Mesothelial cell of epicardium (in vitro differentiated cells): ENCODE data around the gene LDB1. TPM values are rescaled to one million over a fixed set of nuclear protein-coding genes. Genes with fewer than 3 reads are reported as not detected.

Experiments used
- DNase-seq, 2 experiments: peaks; one replicate each; pipeline ENCODE4 v3.0.0; 2021; ENCODE audit warnings: low spot score in 2 of 2; ENCODE audit not compliant: unreplicated experiment in 2 of 2
- H3K27ac Mint-ChIP-seq: 2 replicates; pipeline ENCODE4 v1.8.0; 2021; ENCODE audit warnings: mixed read lengths
- H3K27me3 Mint-ChIP-seq: 2 replicates; pipeline ENCODE4 v1.8.0; 2021; ENCODE audit warnings: low read depth, mixed read lengths
- H3K36me3 Mint-ChIP-seq: 2 replicates; pipeline ENCODE4 v1.8.0; 2021; ENCODE audit warnings: mixed read lengths
- H3K4me1 Mint-ChIP-seq: 2 replicates; pipeline ENCODE4 v1.8.0; 2021; ENCODE audit warnings: mixed read lengths
- H3K4me3 Mint-ChIP-seq: 2 replicates; pipeline ENCODE4 v1.8.0; 2021; ENCODE audit warnings: mild to moderate bottlenecking, moderate library complexity, mixed read lengths
- H3K9me3 Mint-ChIP-seq: 2 replicates; pipeline ENCODE4 v1.8.0; 2021; ENCODE audit warnings: mixed read lengths
- CTCF ChIP-seq: fragments of 200-600 bp; sonication (generic); IDR thresholded peaks from one replicate; pipeline ENCODE4 v1.5.0; 2021; ENCODE audit warnings: antibody characterized with exemption; ENCODE audit not compliant: unreplicated experiment
- total RNA-seq: library from RNA; stranded (reverse); gene quantifications from 3 replicates; pipeline ENCODE4 v1.2.1, GENCODE V29; 2021

Gene LDB1
- total RNA-seq, 1 donor from 2014 or later: 178 TPM

- Mint-ChIP-seq H3K4me1 (peaks cover 9% of the 10 kb centered on the region), H3K27me3 (peaks cover 12% of the 10 kb centered on the region), H3K27ac (no peak overlapping the region), H3K36me3 (peaks cover 2% of the 10 kb centered on the region), H3K9me3 (no peaks in the 10 kb centered on the region), H3K4me3 (peak overlapping the region; percentile 83)
- DNase-seq: no peak
- no peak for TF ChIP-seq CTCF
Observed at GRCh38 chr10:102066399-102067088, 53.6 kb downstream of the LDB1 start.

GRCh38 chr10:102065561-102066398 lies 54.4 kb downstream of the LDB1 start:
- peak overlapping the region; percentile 83 for H3K4me3 Mint-ChIP-seq
- H3K27me3 Mint-ChIP-seq: peaks cover 12% of the 10 kb centered on the region
- TF ChIP-seq CTCF: no peak
- H3K4me1 Mint-ChIP-seq: peaks cover 9% of the 10 kb centered on the region
- peak; percentile 23 to 52 for DNase-seq
- H3K9me3 Mint-ChIP-seq: no peaks in the 10 kb centered on the region
- peak overlapping the region; percentile 89 for H3K27ac Mint-ChIP-seq
- peaks cover 2% of the 10 kb centered on the region for H3K36me3 Mint-ChIP-seq

GRCh38 chr10:102064868-102065560 lies 55.2 kb downstream of the LDB1 start, which contains the start of gene HPS6:
Gene HPS6, plus strand, starts transcription at chr10:102065349. Its CDS starts 126 bp downstream, at chr10:102065475.
- peak within 1 kb of the TSS; percentile 89 for H3K27ac Mint-ChIP-seq
- TF ChIP-seq CTCF: no peak
- H3K9me3 Mint-ChIP-seq: no peaks in the 10 kb centered on the region
- peaks cover 9% of the 10 kb centered on the region for H3K4me1 Mint-ChIP-seq
- H3K36me3 Mint-ChIP-seq: peaks cover 2% of the 10 kb centered on the region
- DNase-seq: peak; percentile 66 to 84
- H3K27me3 Mint-ChIP-seq: peaks cover 12% of the 10 kb centered on the region
- peak within 1 kb of the TSS; percentile 83 for H3K4me3 Mint-ChIP-seq

GRCh38 chr10:102064503-102064867 lies 55.7 kb downstream of the LDB1 start:
- Mint-ChIP-seq H3K27ac (peak overlapping the region; percentile 14), H3K9me3 (no peaks in the 10 kb centered on the region), H3K27me3 (peaks cover 12% of the 10 kb centered on the region), H3K4me3 (peak overlapping the region; percentile 68), H3K4me1 (peaks cover 9% of the 10 kb centered on the region), H3K36me3 (peaks cover under 1% of the 10 kb centered on the region)
- no peak for TF ChIP-seq CTCF
- no peak for DNase-seq

- no peak overlapping the region for H3K4me3 Mint-ChIP-seq
- H3K36me3 Mint-ChIP-seq: no peaks in the 10 kb centered on the region
- no peak for DNase-seq
- no peaks in the 10 kb centered on the region for H3K9me3 Mint-ChIP-seq
- H3K27ac Mint-ChIP-seq: no peak overlapping the region
- H3K4me1 Mint-ChIP-seq: peaks cover 7% of the 10 kb centered on the region
- no peak for TF ChIP-seq CTCF
- H3K27me3 Mint-ChIP-seq: peaks cover 12% of the 10 kb centered on the region
Observed at GRCh38 chr10:102059987-102060386, 60.2 kb downstream of the LDB1 start.

Other genes starting within 250 kb of the LDB1 start
- 21.8 to 26.6 TPM (median 26.5 TPM) in 3 replicates for gene ARMH3, start 64.2 kb downstream of the LDB1 start, total RNA-seq
- gene HPS6, start 55.0 kb downstream of the LDB1 start, total RNA-seq: 14.2 to 15.2 TPM (median 14.5 TPM) in 3 replicates
- 62.6 to 65.0 TPM (median 64.9 TPM) in 3 replicates for gene PPRC1, start 12.7 kb upstream of the LDB1 start, total RNA-seq
- gene NOLC1, start 32.0 kb upstream of the LDB1 start, total RNA-seq: 65.5 to 75.2 TPM (median 69.9 TPM) in 3 replicates
- 0.27 to 0.44 TPM (median 0.43 TPM) in 3 replicates for gene ELOVL3, start 105.9 kb upstream of the LDB1 start, total RNA-seq
- not detected in 3 replicates for gene PITX3, start 121.1 kb upstream of the LDB1 start, total RNA-seq
- 49.3 to 51.1 TPM (median 51.1 TPM) in 3 replicates for gene GBF1, start 125.2 kb upstream of the LDB1 start, total RNA-seq